Measurements from ENCODE around the gene MRPS18A. TPM values are rescaled to one million over a fixed set of nuclear protein-coding genes. Genes with fewer than 3 reads are reported as not detected.
A peak's percentile ranks its signal among the peaks of the same experiment; 100 is the strongest.

The MRPS18A gene
- total and polyA plus RNA-seq, 2 of the 13 experiments (the other 11 are each of a cell fraction or from before 2014, with no cell fraction given), result 87.8 to 89.1 TPM

DNA sequence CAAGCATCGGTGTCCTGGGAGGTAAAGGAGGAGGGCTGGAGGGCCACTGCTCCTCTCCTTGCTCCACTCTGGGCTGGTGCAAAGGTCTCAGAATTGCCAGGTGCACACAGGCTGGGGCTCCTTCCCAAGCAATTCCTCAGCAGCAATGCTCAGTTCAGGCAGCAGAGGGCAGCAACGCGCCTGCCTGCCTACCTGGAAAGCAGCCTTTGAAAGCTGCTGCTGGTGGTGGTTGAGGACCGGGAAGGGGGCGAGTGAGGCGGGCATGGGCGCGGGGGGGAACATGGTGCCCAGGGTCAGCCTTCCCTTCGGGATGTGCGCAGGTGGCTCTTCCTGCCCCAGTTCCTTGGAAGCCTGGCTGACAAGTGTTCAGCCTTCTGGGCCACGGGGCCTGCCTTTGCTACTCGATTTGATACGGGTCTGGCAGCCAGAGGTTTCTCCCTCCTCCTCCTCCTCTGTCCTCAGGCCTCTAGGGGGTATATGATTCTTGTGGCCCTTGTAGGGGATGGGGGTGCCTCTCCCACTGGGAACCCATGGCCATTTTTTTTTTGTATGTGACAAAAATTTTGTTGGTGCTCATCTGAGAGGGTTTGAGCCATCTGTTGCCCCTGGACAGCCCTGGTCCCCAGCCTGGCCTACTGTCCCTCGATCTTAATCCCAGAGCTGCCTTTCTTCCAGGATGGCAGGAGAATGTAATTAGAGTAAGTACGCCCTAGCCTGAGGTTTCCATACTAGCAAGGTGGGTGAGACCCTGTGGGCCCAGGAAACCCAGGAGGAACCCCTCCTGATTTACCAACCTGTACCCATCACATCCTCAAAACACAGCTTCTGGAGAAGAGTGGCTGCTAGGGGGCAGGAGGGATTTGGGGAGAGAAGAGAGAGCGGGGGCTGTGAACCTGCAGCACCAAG, 20.1 kb downstream of the MRPS18A start (continued):
- TF ChIP-seq ZNF24 (IDR thresholded peaks at IDR 0.05), result no peak
- TF ChIP-seq ZNF546 (CRISPR knock-in tag; conservative IDR thresholded peaks at IDR 0.05), result no peak
- no peak for TF ChIP-seq ZBTB34 (CRISPR knock-in tag; IDR thresholded peaks at IDR 0.05)
- TF ChIP-seq, protein P1, sequence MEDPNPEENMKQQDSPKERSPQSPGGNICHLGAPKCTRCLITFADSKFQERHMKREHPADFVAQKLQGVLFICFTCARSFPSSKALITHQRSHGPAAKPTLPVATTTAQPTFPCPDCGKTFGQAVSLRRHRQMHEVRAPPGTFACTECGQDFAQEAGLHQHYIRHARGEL (CRISPR knock-in tag; IDR thresholded peaks at IDR 0.05), result no peak
- no peak; the same call in 1 of the 2 replicates for TF ChIP-seq ZNF674 (CRISPR knock-in tag; IDR thresholded peaks at IDR 0.05; ENCODE audit: low read depth)
- TF ChIP-seq MIER3 (CRISPR knock-in tag; IDR thresholded peaks at IDR 0.05; ENCODE audit: borderline replicate concordance), result peak; percentile 87; the same call in 1 of the 2 replicates
- no peak for TF ChIP-seq ZNF550 (CRISPR knock-in tag; IDR thresholded peaks at IDR 0.05; ENCODE audit: borderline replicate concordance)
- no peak for TF ChIP-seq CHCHD3 (CRISPR knock-in tag; IDR thresholded peaks at IDR 0.05)
- TF ChIP-seq CEBPZ (IDR thresholded peaks at IDR 0.05; ENCODE audit: low read length), result no peak
- TF ChIP-seq, protein P2, sequence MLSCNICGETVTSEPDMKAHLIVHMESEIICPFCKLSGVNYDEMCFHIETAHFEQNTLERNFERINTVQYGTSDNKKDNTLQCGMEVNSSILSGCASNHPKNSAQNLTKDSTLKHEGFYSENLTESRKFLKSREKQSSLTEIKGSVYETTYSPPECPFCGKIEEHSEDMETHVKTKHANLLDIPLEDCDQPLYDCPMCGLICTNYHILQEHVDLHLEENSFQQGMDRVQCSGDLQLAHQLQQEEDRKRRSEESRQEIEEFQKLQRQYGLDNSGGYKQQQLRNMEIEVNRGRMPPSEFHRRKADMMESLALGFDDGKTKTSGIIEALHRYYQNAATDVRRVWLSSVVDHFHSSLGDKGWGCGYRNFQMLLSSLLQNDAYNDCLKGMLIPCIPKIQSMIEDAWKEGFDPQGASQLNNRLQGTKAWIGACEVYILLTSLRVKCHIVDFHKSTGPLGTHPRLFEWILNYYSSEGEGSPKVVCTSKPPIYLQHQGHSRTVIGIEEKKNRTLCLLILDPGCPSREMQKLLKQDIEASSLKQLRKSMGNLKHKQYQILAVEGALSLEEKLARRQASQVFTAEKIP (CRISPR knock-in tag; IDR thresholded peaks at IDR 0.05; ENCODE audit: borderline replicate concordance), result no peak
- TF ChIP-seq, protein P3, sequence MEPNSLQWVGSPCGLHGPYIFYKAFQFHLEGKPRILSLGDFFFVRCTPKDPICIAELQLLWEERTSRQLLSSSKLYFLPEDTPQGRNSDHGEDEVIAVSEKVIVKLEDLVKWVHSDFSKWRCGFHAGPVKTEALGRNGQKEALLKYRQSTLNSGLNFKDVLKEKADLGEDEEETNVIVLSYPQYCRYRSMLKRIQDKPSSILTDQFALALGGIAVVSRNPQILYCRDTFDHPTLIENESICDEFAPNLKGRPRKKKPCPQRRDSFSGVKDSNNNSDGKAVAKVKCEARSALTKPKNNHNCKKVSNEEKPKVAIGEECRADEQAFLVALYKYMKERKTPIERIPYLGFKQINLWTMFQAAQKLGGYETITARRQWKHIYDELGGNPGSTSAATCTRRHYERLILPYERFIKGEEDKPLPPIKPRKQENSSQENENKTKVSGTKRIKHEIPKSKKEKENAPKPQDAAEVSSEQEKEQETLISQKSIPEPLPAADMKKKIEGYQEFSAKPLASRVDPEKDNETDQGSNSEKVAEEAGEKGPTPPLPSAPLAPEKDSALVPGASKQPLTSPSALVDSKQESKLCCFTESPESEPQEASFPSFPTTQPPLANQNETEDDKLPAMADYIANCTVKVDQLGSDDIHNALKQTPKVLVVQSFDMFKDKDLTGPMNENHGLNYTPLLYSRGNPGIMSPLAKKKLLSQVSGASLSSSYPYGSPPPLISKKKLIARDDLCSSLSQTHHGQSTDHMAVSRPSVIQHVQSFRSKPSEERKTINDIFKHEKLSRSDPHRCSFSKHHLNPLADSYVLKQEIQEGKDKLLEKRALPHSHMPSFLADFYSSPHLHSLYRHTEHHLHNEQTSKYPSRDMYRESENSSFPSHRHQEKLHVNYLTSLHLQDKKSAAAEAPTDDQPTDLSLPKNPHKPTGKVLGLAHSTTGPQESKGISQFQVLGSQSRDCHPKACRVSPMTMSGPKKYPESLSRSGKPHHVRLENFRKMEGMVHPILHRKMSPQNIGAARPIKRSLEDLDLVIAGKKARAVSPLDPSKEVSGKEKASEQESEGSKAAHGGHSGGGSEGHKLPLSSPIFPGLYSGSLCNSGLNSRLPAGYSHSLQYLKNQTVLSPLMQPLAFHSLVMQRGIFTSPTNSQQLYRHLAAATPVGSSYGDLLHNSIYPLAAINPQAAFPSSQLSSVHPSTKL (CRISPR knock-in tag; IDR thresholded peaks at IDR 0.05), result peak; percentile 50; the same call in 1 of the 2 replicates
- TF ChIP-seq ZBTB7A (CRISPR knock-in tag; IDR thresholded peaks at IDR 0.05), result no peak
- TF ChIP-seq, protein P4, sequence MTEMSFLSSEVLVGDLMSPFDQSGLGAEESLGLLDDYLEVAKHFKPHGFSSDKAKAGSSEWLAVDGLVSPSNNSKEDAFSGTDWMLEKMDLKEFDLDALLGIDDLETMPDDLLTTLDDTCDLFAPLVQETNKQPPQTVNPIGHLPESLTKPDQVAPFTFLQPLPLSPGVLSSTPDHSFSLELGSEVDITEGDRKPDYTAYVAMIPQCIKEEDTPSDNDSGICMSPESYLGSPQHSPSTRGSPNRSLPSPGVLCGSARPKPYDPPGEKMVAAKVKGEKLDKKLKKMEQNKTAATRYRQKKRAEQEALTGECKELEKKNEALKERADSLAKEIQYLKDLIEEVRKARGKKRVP (CRISPR knock-in tag; IDR thresholded peaks at IDR 0.05), result no peak
- TF ChIP-seq ZKSCAN5 (CRISPR knock-in tag; IDR thresholded peaks at IDR 0.05), result no peak
- TF ChIP-seq ZNF839 (CRISPR knock-in tag; IDR thresholded peaks at IDR 0.05; ENCODE audit: borderline replicate concordance), result no peak
- peak; percentile 68; the same call in 1 of the 2 replicates for TF ChIP-seq HOXA3 (CRISPR knock-in tag; IDR thresholded peaks at IDR 0.05)

Measured in HepG2 (cell line).